Activated CD4-positive, alpha-beta T cell treated with anti-CD3 and anti-CD28 coated beads, Interleukin-2, amount 50 U/mL, for 1 hour (primary cell): ENCODE data around the gene PEX19.

Experiments used
- DNase-seq: peaks from one replicate; pipeline ENCODE4 v3.0.0-alpha.2; 2020

PEX19 gene

GRCh38 chr1:160277330-160277729 is 7.6 kb downstream of the PEX19 start:
- no peak for DNase-seq

GRCh38 chr1:160271025-160271424 is 13.9 kb downstream of the PEX19 start:
- DNase-seq: no peak

DNA sequence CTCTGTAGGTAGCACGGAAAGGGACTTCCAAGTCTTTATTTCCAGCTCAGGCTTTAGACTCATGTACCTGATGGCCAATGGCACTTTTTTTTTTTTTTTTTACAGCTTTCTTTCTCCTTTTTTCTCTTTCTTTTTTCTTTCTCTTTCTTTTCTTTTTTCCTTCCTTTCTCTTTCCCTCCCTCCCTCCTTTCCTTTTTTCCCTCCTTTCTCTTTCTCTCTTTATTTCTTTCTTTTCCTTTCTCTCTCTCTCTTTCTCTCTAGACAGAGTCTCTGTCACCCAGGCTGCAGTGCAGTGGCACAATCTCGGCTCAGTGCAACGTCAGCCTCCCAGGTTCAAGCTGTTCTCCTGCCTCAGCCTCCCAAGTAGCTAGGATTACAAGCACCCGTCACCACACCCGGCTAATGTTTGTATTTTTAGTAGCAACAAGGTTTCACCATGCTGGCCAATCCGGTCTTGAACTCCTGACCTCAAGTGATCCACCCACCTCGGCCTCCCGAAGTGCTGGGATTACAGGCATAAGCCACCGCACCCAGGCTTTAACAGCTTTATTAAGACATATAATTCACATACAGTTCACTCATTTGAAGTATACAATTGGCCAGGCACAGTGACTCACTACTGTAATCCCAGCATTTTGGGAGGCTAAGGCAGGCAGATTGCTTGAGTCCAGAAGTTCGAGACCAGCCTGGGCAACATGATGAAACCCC is 17.5 kb downstream of the PEX19 start:
- no peak for DNase-seq

- DNase-seq: no peak
Observed at GRCh38 chr1:160264795-160265307, 20.1 kb downstream of the PEX19 start.

GRCh38 chr1:160261893-160262794 is 22.8 kb downstream of the PEX19 start, which contains the start of gene DCAF8:
Gene DCAF8 (minus strand): TSS chr1:160262549. CDS start chr1:160244008, 18,541 bp downstream.
- DNase-seq: peak; percentile 98

GRCh38 chr1:160261556-160261892 is 23.4 kb downstream of the PEX19 start:
- DNase-seq: peak; percentile 65

DNA sequence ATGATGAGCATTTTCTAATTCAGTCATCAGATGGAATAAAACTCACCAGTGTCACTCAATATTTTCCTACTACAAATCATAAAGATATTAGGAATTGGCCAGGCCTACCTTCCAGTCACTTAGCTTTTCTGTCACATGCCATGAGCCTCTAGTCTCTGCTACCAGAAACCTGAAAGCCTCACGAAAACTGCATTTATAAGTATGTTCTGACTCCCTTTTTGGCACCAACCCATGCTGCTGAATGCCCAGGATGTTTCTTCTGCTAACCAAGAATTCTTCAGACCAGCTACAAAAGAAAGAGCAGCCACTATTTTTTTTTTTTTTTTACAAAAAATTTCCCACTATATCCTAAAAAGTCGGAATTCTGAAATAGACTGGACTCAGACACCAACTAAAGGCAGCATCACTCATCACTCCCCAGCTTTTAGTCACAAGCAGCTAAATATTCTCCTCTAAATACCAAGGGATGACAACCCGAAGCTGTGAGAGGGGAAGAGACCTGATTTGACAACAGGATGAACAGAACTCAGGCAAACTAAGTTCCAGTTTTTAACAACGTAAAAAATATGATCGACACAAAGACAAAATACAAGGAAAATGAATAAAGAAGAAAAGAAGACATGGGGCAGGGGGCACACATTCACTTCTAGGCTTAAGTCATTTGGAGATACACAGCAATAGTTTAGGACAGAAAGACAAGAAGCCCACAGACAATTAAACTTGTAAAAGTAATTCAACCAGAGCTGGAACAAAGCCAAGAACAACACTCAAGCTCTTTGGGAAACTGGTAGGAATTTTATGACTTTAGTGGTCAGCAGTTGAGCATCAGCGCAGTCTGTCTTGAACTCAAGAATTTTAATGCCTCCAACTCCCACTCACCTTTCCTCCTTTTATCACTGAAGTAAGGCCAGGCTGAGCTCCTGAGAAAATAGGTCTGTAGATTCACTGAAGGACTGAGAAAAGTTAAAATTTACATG is 24.2 kb downstream of the PEX19 start:
- DNase-seq: no peak

- no peak for DNase-seq
Observed at GRCh38 chr1:160258177-160258798, 26.6 kb downstream of the PEX19 start.

GRCh38 chr1:160257411-160258015 is 27.4 kb downstream of the PEX19 start:
- DNase-seq: no peak

DNA sequence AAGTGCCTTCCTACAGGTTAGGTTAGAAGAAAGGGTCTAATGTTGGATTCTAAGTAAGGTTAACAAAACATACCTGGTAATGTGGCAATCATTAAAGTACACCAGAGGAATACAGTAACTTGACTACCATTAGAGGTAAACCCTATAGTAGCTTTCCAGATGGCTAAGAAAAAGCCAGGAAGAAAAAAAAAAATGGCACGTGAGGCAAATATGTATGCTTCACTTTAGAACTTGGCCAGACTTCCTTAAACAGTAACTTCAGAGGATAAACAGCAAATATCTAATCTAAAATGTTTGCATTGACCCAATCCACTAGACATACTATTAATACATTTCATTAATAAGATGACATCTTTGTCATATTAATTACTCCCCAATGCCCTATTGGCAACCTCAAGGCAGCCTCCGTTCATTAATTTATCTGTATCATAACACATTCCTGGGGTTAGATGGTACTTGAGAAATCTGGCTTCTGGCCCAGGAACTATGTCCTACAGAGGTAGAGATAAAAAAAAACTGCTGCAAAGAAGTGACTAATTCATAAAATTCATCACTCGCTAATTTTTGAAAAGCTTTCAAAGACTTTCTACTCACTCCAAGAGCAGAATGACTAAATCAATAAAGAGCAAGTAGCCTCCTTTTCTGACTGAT is 28.4 kb downstream of the PEX19 start:
- no peak for DNase-seq

GRCh38 chr1:160255781-160256300 is 29.1 kb downstream of the PEX19 start:
- no peak for DNase-seq

DNA sequence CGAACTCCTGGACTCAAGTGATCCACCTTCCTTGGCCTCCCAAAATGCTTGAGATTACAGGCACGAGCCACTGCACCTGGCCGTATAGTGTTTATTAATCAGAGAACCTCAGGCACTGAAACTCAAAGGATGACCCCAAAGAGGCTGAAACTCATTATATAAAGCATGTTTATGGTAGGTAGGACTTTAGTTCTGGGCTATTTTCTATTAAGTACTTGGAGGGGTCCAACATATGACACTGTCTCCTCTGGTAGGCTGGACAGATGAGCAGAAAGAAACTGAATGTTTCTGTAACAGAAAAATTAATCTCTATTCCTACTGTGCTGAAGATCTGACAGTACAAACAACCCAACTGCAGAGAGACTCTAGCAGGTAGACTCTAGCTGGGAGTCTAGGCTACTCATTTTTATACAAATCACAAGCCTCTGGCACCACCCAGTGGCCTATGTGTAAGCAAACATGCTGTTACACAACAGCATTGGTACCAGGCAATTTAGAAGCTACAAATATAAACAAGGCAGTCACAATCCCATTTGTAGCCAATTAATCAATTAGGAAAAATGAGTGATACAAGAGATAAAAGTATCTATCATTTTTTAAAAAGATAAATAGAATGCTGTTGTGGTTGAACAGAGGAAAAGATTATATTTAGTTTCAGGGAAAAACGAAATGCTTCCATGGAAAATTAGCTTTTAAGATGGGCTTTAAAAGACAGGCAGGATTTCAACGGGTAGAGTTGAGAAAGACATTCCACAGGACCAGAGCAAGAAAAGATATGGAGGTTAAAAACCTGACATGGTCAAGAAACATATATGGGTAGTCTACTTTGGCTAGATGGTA is 33.0 kb downstream of the PEX19 start:
- peak; percentile 60 for DNase-seq

- no peak for DNase-seq
Observed at GRCh38 chr1:160251011-160251410, 33.9 kb downstream of the PEX19 start.

- no peak for DNase-seq
Observed at GRCh38 chr1:160247053-160247452, 37.9 kb downstream of the PEX19 start.

GRCh38 chr1:160245434-160245833 is 39.5 kb downstream of the PEX19 start:
- DNase-seq: no peak

DNA sequence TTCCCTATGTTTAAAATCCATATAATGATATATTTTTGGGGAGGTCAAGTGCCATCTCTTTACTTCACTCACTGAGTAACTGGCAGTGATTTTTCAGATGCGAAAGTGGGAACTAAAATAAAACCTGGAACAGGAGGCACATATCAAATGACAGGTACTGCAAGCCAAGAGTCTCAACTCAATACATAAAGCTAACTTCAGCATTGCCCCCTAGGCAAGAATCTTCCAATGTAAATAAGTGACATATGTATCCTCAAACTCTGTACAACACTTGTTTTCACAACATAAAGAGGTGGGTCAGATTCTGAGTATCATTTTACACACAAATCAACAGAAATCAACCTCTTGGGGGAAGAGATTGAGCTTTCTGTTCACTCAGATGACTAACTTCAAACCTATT is 40.7 kb downstream of the PEX19 start:
- no peak for DNase-seq

DNA sequence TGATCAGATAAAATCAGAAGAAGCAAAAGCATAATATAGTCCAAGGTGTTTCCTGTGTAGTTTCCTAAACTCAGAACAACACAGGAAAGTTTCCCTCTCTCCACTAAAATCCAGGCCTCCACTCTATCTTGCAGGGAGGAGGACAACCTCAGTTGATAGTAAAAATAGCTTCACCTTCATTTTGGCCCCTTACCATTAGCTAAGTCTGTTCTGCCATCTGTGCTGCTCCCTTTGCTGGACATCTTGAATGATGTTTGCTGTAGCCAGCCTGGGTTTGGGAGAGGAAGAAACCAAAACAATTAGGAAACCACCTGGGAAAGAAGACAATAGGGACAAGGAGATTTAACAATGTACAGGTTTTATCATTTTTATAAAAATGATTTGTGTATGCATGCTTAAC is 41.2 kb downstream of the PEX19 start:
- no peak for DNase-seq

- no peak for DNase-seq
Observed at GRCh38 chr1:160239582-160240299, 45.2 kb downstream of the PEX19 start.

DNA sequence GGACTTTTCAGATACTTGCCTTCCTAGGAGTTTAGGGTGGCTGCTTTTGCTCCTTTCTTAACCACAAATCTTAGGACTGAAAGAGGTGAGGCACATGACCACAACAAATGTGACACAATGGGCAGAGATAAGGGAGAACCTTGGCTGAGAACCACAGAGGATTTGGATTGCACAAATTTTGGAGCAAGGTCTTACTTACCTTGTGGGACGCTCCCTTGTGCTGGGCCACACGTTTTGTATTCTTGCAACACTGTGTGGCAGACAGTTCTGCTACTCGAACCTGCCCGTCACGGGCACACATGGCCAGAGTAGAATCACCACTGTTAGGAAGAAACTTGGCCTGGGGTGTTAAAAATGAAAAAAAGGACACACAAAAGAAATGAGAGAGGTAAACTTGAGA is 46.5 kb downstream of the PEX19 start:
- DNase-seq: no peak
